A673 (cell line): ENCODE results near the gene GRID2.

Experiments used
- EZH2 ChIP-seq: fragments of 200-600 bp; sonication (generic); IDR thresholded peaks from 2 replicates; pipeline ENCODE4 v1.6.1; 2017; ENCODE audit warnings: borderline replicate concordance, low read depth, mild to moderate bottlenecking, mixed read lengths, antibody characterized with exemption, low read length; ENCODE audit not compliant: poor library complexity, severe bottlenecking
- TF ChIP-seq, protein P1 (sequence below): fragments of 300-800, 200-600 bp; sonication (generic); conservative IDR thresholded peaks from 2 replicates; pipeline ENCODE4 v1.5.1; 2017; ENCODE audit warnings: low read depth, mild to moderate bottlenecking, antibody characterized with exemption, low read length, moderate library complexity, mixed read lengths

DNA sequence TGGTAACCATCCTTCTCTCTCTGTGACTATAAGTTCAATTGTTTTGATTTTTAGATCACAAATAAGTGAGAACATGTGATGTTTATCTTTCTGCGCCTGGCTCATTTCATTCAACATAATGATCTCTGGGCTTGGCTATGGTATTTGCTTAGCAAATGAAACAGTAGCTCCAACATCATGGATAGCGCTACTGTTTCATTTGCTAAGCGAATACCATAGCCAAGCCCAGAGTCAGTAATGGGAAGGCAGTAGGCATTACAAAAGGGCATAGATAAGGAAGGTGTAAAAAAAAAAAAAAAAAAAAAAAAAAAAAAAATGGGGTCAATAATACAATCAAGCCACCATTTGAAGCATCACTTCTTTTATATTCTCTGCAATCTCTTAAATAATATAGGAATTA lies 1055.8 kb downstream of the GRID2 start:
- TF ChIP-seq EZH2: no peak
- TF ChIP-seq, protein P1, sequence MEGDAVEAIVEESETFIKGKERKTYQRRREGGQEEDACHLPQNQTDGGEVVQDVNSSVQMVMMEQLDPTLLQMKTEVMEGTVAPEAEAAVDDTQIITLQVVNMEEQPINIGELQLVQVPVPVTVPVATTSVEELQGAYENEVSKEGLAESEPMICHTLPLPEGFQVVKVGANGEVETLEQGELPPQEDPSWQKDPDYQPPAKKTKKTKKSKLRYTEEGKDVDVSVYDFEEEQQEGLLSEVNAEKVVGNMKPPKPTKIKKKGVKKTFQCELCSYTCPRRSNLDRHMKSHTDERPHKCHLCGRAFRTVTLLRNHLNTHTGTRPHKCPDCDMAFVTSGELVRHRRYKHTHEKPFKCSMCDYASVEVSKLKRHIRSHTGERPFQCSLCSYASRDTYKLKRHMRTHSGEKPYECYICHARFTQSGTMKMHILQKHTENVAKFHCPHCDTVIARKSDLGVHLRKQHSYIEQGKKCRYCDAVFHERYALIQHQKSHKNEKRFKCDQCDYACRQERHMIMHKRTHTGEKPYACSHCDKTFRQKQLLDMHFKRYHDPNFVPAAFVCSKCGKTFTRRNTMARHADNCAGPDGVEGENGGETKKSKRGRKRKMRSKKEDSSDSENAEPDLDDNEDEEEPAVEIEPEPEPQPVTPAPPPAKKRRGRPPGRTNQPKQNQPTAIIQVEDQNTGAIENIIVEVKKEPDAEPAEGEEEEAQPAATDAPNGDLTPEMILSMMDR: no peak
